NB4 (cell line): ENCODE data around the gene PIK3C2G.

Source experiments
- DNase-seq: peaks from one replicate; pipeline ENCODE4 v3.0.0; 2010; ENCODE audit warnings: low read depth
- H3K4me3 ChIP-seq: one replicate; pipeline ENCODE4 v1.5.1; 2011; ENCODE audit warnings: mild to moderate bottlenecking, low read depth, low read length, moderate library complexity
- CTCF ChIP-seq: IDR thresholded peaks from one replicate; pipeline ENCODE4 v1.5.1; 2012; ENCODE audit warnings: low read depth, low read length
- MAX ChIP-seq: IDR thresholded peaks from 2 replicates; pipeline ENCODE4 v1.6.1; 2011; ENCODE audit warnings: low read depth, low read length
- MYC ChIP-seq: IDR thresholded peaks from 2 replicates; pipeline ENCODE4 v1.6.1; 2011; ENCODE audit warnings: low read depth, low read length
- POLR2A ChIP-seq: IDR thresholded peaks from 2 replicates; pipeline ENCODE4 v1.6.1; 2011; ENCODE audit warnings: mild to moderate bottlenecking; ENCODE audit not compliant: insufficient read length; ENCODE audit errors: extremely low read depth

Gene PIK3C2G

GRCh38 chr12:18436170-18436569 is 174.9 kb downstream of the PIK3C2G start:
- no peak overlapping the region for H3K4me3 ChIP-seq
- TF ChIP-seq MAX (no peak), MYC (no peak), CTCF (no peak), POLR2A (no peak)
- DNase-seq, result no peak

- DNase-seq, result no peak
- no peak for TF ChIP-seq POLR2A
- no peak for TF ChIP-seq MYC
- H3K4me3 ChIP-seq, result no peak overlapping the region
Observed at GRCh38 chr12:18439541-18439940, 178.2 kb downstream of the PIK3C2G start.

GRCh38 chr12:18443768-18444437 is 182.6 kb downstream of the PIK3C2G start:
- H3K4me3 ChIP-seq, result no peak overlapping the region
- no peak for DNase-seq
- TF ChIP-seq MYC, result no peak
- no peak for TF ChIP-seq POLR2A
- TF ChIP-seq MAX, result no peak
- no peak for TF ChIP-seq CTCF

GRCh38 chr12:18446061-18446644 is 184.8 kb downstream of the PIK3C2G start:
- TF ChIP-seq CTCF (no peak), MAX (no peak), MYC (no peak), POLR2A (no peak)
- H3K4me3 ChIP-seq, result no peak overlapping the region
- no peak for DNase-seq

GRCh38 chr12:18454330-18454729 is 193.0 kb downstream of the PIK3C2G start:
- no peak for DNase-seq
- TF ChIP-seq MAX (no peak), POLR2A (no peak), CTCF (no peak), MYC (no peak)
- no peak overlapping the region for H3K4me3 ChIP-seq

GRCh38 chr12:18456344-18456743 is 195.0 kb downstream of the PIK3C2G start:
- DNase-seq, result no peak
- no peak overlapping the region for H3K4me3 ChIP-seq
- no peak for TF ChIP-seq CTCF
- TF ChIP-seq MAX, result no peak
- no peak for TF ChIP-seq MYC
- TF ChIP-seq POLR2A, result no peak
